Activated CD4-positive, alpha-beta T cell treated with anti-CD3 and anti-CD28 coated beads, Interleukin-2, amount 50 U/mL, for 1 hour (primary cell): Measurements from ENCODE around the gene LURAP1L.

Experiments
- DNase-seq: peaks from one replicate; pipeline ENCODE4 v3.0.0-alpha.2; 2020

Gene LURAP1L, protein sequence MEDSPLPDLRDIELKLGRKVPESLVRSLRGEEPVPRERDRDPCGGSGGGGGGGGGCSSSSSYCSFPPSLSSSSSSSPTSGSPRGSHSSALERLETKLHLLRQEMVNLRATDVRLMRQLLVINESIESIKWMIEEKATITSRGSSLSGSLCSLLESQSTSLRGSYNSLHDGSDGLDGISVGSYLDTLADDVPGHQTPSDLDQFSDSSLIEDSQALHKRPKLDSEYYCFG

DNA sequence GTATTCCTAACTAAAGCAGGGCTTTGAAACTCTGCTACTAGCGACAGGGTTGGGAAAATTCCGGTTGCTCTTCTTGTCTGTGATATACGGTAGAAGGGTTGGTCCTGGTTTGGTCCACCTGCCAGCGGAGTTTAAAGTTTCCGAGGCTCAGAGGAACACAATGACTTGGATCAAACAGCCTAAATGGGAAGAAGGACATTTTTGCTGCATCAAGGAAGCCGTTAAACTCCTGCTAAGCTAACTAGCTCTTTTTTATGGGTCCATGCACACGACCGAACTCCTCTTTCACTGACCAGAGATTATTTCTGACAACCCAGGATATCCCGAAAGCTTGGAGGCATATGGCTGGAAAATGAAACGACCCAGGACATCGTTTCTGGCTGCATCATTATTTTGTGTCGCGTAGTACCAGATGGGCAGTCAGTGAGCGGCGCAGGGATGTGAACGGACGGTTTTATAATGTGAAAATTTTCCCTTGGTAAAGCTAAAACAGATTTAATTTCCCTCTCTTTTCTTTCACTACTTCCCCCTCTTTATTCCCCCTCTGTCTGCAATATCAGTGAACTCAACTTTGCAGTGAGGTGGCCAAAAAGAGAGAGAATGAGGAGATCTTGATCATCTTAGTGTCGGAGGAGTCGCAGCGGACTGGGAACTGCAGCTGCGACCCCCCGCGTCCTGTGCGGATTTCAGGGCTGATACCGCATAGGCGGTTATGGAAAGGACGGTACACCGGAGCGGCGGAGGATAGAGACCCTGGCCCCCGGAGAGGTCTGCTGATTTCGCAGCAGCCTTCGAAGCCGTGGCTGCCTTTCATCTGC, at the start of gene LURAP1L:
TSS of gene LURAP1L (plus strand) at position 160 of the 818 bp plus-strand sequence. CDS start 696 bp downstream, outside the sequence.
- DNase-seq, result no peak

DNA sequence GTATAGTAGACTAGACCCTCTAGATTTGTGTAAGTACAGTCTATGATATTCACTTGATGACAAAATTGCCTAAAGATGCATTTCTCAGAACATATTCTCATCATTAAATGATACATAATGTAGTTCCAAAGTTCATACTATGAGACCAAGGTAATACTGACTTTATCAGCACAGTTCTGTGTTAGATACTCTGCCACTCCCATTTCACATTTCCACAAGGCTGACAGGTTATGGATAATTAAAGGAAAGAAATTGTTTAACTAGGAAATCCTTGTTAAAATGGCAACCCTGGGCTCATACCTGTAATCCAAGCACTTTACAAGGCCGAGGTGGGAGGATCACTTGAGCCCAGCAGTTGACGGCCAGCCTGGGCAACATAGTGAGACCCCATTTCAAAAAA, 48.0 kb upstream of the LURAP1L start:
- DNase-seq, result no peak

DNA sequence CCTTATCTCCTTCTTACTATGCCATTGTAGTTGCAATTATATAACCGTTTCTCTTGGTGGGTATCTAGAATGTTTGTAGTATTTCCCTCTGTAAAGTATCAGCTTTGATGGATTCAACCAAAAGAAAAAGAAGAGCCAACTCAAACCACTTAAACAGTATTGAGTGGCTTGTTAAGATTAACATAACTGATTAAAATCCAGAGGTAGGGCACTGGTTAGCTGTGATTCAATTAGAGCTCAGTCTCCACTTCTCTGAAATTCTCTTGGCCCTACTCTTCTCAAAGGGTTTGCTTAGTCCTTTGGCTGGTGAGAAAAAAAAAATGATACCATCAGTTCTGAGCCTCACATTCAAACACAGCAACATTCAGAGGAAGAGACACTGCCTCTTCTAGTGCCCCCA, 44.6 kb upstream of the LURAP1L start:
- no peak for DNase-seq

DNA sequence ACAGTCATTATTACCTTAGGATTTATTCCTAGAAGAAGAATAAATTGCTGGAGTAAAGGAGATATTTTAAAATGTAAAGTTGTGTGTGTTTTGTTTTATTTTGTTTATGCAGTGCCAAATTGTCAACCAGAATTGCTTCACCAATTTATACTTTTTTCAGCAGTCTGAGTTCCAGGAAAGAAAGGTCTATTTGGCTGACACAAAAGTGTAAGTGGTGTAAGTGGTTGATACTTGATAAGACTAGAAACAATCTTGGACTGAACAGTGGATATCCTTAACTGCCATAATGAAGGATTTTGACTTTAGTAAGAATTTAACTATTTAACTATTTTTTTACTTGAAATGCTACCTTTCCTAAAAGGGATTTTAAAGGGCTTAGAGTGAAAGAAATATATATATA, 43.9 kb upstream of the LURAP1L start:
- DNase-seq, result no peak

DNA sequence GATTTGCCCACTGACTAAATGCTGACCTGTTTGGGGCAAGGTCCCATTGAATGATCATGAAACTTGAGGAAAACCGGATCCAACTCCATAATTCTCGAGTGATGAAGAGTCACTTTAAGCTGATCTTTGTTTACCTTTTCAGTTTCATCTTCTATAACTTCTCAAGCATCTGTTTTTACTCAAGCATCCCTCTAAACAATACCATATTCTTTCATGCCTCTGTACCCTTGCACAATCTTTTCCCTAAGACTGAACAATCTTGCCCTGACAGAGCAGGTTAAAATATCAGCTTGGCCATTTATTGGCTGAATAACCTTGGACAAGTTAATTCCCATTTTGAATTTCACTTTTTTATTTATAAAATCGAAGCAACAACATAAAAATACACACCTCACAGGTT, 41.8 kb upstream of the LURAP1L start:
- DNase-seq, result no peak

DNA sequence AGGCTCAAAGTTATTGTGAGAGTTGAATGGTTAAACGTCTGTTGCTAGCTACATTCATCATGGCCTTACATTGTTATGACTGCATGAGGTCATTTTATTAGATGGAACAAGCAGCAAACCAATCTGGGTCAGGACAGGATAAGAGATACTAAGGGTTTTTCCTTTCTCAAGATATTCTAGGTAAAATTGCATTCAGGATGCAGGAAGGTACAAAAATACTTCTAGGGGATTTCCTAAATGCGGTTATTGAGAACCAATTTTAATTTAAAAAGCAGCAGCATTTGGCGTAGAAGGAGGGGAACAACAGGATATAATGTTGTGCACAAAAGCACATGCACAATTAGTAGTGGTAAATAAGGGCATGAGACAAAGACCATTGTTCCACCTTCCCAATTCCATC, 39.2 kb upstream of the LURAP1L start:
- DNase-seq, result no peak

DNA sequence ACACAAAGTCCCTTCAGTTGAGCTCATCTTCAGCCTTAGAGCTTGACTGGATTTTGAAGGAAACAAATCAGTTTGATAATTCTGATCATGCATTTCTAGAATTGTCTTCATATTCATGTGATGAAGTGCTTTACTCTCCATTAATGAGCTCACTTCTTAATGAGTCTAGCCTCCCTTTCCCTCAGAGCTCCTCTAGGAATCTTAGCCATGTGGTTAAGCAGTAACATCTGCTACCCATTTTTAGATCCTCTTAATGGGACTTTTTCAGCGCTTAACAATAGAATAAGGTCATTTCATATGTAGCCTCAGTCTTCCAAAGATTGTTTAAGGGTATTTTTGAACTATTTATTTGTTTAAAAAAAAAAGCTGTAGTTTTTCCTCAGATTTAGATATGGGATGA, 36.9 kb upstream of the LURAP1L start:
- no peak for DNase-seq

DNA sequence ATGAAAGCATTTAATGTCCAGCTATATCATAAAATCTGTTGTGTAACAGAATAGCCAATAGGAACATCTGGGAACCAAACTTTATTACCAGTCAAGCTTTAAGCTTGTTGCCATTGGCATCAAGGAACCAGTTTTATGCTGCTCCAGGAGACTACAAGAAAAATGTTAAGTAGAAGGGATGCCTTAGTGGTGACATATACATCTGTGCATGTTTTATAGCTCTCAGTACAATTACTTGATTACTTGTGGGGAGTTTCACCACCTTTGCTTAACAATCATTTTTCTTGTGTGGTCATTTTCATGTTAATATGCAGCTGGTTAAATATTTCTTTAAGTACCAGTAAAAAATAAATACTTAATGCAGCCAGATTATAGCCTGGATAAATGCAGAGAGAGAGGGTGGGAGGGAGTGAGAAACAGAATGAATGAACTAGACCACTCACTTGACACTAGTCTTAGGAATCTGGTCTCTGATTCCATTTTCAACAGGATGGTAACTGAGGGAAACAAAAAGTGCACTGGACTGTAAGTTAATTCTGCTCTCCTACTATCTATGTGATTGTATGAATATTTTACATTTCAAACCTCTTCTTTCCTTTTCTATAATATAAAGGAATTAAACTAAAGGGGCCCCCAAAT, 35.7 kb upstream of the LURAP1L start:
- DNase-seq, result no peak

DNA sequence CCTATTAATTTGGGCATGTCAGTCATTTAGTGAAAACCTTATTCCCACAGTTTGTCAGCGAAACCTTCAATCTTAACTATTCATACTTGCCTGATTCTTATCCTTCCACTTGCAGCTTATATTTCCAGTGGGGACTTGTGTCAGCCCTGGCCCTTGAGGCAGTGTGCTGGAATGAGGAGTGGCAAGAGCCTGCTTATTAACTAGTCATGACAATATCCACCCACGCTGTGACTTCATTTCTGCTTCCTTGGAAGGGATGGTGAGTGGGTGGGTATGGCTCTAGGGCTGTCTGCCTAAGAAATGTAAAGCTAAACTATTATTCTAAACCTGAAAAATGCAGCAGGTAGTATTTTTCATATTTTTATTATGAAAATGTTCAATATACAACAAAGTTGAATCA, 34.0 kb upstream of the LURAP1L start:
- no peak for DNase-seq

DNA sequence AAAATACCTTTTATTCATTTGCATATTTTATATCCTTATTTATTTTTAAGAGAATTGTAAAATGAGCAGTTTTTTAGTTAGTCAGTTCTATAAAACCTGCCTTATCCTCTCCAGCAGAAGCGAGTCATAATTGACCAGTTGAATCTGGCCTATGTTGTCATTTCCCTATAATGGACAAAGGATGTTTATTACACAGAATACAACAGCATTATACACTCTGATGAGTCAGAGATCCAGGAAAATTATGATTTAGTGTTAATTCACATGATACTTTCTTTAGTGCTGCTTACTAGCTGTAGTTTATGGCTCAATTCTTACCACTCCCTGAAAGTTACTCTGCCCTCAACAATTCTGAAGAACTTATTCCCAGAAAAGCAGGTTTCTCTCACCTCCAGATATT, 26.8 kb upstream of the LURAP1L start:
- DNase-seq, result no peak

DNA sequence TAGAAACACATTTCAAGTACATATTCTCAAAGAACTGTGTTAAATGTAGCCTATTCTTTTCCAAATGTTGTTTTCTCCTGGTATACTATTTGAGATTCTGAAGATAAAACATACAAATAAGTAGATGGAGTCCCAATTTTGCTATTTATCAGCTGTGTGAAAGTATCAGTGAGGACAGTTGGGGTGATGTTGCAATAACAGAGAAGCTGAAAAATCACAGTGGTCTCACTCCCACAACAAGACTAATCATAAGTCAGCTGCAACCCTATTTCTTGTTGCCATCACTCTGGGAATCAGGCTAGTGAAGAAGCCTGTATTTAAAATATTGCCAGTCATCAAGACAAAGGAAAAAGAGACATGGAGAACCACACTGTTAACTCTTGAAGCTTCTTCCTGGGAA, 25.9 kb upstream of the LURAP1L start:
- DNase-seq, result no peak

DNA sequence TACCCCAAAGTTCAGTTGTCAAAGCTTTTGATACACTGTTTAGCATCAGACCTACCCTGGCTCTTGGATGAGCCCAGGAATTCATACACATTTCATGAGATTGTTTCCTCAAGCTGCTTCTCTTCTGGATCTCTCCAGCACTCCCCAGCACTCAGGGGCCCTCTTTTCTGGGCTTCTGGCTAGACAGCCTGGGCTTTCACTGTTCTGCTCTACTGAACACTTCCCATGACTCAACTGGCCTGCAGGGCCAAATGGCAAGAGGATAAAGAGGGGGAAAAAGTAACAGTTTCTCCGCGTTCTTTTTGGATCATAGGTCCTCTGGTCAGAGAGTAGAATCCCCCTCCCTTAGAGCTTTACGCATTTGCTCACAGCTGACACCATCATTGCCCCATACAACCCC, 20.9 kb upstream of the LURAP1L start:
- DNase-seq, result no peak

DNA sequence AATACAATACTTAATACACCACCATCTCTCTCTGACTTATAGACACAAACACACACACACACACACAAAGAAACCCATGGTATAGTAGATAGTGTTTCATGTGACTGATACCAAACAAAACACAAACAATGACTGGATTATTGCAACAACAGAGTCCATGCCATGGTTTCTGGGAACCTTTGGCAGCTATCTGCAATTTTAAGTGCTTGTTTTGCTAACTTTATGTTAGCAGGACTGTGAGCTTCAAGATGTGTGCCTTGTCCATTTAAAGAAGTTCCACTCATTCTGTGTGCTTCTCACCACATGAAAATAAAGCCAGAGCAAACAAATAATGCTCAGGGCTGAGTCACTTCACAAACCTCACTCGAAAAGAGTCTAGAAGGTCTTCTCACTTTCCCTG, 15.1 kb upstream of the LURAP1L start:
- DNase-seq, result no peak

DNA sequence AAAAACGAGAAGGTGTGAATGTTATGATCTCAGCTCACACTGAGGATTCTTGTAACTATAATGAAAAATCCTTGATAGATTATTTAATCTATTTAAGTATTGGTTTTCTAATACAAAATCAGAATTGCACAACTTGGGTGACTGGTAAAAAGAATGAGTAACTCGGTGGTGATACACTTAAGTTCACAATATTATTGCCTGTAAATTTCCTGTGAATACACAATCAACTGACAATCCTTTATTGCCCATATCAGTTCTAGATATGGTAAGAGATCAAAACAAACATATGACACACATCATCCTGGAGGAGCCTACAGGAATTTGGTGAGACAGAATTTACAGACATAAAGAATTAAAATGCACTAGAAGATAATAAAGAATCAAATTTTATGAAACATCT, 14.1 kb upstream of the LURAP1L start:
- DNase-seq, result no peak

DNA sequence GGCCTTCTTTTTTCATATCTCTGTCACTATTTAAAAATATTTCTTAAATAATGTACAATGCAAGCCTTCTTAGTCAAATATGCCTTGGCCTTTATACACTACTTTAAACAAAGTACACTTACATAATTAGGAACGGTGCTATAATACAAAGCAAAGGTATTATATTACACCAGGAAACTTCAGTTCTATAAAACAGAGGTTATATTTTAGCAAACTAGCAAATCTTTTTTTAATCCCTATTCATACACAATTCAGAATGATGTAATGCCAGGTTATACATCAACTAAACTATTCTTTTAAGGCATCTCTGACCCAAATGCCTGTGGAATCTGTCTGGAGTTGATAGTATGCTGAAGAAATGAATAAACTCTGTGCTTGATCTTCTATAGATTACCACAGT, 10.7 kb upstream of the LURAP1L start:
- DNase-seq, result no peak

DNA sequence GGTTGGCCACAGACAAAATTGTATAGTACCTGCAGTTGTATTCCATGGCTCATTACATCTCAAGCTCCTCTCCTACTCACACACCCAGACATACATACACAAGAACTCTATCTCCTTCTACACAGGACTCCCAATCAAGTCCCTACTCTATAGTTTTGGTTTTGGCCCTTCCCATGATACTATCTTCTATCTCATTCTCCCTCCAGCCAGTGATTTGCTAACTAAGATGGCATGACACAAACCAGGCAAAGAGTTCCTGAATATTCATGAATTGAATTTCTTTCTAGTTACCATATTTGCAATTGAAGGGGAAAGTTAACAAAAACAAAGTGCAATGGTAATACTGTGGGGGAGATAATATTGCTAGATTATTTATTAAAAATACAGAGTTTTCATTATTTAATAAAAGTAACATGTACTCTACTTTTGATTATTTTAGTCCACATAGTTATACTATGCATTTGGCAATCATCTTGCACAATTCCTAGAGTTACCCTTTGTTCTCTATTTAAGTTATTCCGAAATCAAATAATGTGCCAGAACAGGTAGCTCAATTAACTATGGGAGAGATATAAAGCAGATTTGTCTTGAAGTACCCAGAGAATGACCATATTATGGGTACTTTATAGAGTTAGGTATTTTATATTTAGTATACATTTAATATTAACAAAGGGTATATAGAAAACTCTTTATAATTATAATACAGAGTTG, 9.6 kb upstream of the LURAP1L start:
- DNase-seq, result no peak

DNA sequence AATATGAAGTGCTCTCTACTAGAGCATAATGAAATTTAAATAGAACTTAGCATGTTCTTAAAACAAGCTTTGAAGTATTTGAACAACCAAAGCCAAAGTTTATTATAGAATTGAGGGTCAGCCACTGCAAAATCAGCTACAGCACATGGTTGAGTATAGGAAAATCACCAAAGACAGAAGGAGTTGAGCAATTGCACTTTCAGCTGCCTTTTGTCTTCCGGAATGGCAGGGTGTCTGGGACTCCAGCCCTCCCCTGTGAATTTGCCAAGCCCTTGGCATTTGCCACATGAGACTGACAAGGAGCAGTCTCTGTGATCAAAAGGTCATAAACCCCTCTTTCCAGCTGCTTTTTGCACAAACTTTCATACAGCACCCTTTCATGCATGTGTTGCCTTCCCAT, 8.5 kb upstream of the LURAP1L start:
- DNase-seq, result no peak

DNA sequence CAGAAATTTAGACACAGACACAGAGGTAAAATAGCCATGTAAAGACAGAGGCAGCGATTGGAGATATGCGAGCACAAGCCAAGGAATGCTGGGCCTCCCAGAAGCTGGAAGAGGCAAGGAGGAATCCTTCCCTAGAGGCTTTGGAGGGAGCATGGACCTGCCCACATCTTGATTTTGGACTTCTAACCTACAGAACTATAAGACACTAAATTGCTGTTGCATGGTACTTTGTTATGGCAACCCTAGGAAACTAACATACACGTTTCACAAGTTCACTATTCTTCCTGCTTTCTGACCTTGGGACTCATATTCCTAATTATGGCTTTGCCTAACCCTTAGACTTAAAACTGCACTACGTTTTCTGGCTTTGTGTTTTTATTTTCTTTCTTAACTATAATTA, 4.6 kb upstream of the LURAP1L start:
- DNase-seq, result no peak

DNA sequence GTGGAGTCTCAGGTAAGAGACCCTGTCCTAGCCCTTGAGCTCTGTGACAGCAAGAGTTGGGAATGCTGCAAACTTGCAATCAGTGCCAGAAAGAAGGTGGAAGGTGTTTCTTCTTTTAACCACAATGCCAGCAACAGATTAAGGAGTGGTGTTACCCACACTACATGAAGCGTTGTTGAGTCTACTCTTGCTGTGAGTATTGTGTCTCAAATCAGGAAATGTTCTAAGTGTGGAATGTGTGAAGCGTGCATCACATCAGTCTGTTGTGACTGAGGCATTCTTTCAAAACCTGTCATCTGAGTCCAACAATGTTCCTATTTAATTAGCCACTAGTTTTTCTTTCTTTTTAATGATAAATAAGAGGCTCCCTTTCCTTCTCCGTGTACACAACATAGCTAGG, 2.9 kb upstream of the LURAP1L start:
- no peak for DNase-seq

DNA sequence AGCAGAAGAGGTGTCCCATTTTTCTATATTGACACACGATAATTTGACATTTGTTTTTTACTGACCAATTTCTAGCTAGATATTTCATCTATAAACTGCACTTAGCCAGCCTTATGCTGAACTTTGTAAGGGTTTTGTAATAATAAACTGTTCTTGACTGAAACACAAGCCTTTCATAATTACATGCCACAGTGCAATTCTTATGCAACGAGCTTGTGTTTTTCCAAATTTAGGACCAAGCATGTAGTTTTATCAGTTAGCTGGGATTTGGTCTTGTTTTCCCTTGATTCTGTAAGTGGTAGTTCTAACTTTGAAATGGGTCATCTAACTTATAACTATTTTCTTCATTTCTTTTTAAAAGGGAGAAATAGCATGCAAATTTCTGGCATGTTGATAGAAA, 1.3 kb upstream of the LURAP1L start:
- DNase-seq, result no peak

DNA sequence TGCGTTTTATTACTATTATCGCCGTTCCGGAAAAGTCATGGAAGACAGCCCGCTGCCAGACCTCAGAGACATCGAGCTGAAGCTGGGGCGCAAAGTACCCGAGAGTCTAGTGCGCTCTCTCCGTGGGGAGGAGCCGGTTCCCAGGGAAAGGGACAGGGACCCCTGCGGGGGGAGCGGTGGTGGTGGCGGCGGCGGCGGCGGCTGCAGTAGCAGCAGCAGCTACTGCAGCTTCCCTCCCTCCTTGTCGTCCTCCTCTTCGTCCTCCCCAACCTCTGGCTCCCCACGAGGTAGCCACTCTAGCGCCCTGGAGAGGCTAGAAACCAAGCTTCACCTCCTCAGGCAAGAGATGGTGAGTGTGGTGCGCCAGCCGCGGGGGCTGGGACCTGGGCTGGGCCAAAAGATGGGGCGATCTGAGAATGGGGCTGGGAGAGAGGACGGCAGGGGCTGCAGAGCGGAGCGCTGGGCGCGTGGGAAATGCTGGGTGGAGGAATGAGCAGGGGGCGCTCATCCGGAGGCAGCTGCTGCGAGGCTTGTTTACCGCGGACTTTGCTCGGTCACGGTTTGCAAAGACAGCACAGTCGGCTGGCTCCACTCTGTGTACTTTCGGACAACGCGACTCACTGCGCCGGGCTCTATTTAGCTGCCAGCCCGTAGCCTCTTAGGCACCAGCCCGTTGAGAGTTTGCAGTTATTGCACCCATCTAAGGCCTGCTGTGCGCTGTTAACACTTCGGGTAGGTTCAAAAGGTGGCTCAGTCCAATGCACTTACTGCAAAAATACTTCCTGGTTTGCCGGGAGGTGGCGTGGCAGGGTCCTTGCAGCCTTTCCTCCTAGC, 1.1 kb downstream of the LURAP1L start:
- DNase-seq, result no peak

DNA sequence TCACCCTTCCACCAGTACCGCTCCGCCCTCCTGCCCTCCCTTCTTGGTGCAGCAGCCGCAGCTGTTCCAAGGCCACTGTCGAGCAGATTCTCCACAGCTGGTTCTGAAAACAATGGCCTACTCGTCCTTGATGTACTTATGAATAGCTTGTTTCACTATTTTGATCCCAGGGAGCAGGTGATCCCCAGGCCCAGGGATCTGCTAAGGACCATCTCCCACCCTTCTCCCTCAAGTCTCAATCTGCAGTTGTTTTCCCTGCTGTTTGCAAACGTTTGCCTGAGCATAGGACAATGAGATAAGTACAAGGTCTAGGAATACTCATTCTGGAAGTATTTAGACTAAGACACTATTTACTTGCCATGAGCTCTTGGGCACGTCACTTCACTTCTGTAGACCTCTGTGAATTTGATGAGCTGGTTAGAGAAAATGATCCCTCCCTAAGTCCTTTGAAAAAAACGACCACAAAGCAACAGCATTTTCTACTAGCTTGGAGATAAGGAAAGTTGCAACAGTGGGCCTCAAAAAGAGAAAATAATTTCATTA, 1.8 kb downstream of the LURAP1L start:
- no peak for DNase-seq
